ENCODE data around the gene HOXB3.

DNA sequence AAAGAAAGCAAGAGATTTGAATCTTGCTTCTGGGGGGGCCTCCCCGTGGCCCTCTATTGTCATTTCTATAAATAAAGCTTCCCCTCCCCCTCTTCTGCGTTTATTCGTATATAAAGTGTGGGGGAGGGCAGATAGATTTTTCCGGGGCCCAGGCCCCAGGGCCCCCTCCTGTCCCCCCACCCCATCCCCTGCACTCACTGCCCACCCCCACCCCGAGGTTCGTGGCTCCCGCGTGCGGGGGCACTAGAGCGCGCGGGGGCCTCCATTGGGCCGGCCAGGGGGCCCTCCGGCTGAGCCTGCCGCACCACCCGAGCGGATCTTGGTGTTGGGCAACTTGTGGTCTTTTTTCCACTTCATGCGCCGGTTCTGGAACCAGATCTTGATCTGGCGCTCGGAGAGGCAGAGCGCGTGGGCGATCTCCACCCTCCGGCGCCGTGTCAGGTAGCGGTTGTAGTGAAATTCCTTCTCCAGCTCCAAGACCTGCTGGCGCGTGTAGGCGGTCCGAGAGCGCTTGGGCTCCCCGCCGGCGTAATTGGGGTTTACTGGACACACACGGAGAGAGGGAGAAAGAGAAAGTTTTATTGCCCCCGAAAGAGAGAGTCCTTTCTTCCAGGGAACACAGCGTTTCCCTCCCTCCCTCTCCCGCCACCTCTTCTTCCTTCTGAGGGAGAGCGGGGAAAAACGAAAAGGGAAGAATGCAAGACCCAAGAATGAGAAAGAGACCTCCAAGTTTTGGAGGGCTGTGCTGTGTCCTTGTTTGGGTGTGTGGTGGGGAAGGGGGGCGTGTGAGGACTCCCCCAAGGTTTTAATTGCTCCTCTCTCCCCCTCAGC, 13.3 kb downstream of the HOXB3 start:
- no peak for TF ChIP-seq POLR2A (IDR thresholded peaks at IDR 0.05)
- peak in 1 of 3 donors; percentile 43 for TF ChIP-seq POLR2AphosphoS5 (IDR thresholded peaks at IDR 0.05)

Measured in spleen (tissue), 3 donors.